AG10803 (cell line): ENCODE measurements around the gene TSSK2.

Experiments used
- DNase-seq: peaks from one replicate; pipeline ENCODE4 v3.0.0; 2010; ENCODE audit warnings: low read depth
- H3K4me3 ChIP-seq: 2 replicates; pipeline ENCODE4 v1.5.1; 2011; ENCODE audit warnings: mild to moderate bottlenecking, low read length, control low read depth
- TF ChIP-seq, protein P1 (sequence below): conservative IDR thresholded peaks from 2 replicates; pipeline ENCODE4 v1.5.1; 2011; ENCODE audit warnings: mild to moderate bottlenecking, low read length, control low read depth, inconsistent platforms

The TSSK2 gene

DNA sequence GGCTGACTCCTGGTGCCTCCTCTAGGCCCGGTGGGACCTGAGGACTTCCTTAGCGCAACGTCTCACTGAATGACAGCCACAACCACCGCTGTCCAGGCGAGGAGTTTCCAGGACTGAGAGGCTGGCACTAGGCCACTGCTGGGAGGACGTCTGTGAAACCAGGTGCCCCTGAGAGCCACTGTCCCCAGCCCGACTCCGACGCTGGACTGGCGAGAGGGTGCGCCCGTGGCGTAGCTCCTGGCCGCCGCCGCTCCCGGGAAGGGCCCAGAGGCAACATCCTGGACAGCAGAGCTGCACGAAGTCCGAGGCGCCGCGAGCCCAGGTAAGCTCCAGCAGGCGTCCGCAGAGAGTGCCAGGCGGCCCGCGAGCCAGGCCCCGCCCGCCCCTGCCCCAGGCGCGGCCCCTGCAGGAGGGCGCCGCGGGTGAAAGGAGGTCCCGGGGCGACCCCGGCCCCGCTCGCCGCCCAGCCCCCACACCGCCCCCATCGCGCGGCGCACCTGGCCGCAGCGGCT, 9.4 kb upstream of the TSSK2 start:
- H3K4me3 ChIP-seq, result peak overlapping the region; percentile 87
- TF ChIP-seq, protein P1, sequence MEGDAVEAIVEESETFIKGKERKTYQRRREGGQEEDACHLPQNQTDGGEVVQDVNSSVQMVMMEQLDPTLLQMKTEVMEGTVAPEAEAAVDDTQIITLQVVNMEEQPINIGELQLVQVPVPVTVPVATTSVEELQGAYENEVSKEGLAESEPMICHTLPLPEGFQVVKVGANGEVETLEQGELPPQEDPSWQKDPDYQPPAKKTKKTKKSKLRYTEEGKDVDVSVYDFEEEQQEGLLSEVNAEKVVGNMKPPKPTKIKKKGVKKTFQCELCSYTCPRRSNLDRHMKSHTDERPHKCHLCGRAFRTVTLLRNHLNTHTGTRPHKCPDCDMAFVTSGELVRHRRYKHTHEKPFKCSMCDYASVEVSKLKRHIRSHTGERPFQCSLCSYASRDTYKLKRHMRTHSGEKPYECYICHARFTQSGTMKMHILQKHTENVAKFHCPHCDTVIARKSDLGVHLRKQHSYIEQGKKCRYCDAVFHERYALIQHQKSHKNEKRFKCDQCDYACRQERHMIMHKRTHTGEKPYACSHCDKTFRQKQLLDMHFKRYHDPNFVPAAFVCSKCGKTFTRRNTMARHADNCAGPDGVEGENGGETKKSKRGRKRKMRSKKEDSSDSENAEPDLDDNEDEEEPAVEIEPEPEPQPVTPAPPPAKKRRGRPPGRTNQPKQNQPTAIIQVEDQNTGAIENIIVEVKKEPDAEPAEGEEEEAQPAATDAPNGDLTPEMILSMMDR, result no peak
- DNase-seq, result peak; percentile 20

DNA sequence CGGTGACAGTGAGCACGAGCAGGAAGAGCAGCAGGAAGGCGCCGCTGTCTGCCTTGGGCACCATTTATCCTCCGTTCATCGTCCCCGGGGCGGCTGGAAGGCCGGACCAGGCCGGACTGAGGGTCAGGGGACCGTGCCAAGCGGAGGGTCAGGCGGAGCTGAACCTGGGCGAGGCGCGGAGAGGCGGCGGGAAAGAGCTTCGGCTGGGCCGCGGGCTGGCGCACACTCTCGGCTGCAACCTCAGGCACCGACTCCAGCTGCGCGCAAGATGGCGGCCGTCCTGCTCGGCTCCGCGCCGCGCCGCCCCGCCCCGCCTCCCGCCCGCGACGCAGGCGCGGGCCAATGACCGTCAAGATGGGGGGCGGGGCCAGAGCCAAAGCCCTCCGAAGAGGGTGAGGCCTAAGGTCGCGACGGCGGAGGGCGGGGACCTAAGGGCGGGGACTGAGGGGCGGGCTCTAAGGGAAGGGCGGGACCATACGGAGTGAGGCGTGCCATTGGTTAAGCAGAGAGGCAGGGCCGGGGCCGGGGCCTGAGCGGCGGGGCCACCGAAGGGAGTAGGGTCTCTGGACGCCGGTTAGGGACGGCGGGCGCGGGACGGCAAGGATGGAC, 8.9 kb upstream of the TSSK2 start, which contains the start of gene DGCR2:
Gene DGCR2, minus strand, starts transcription at position 270 of the 609 bp plus-strand sequence. Its CDS starts 206 bp downstream, at position 64.
- H3K4me3 ChIP-seq, result peak within 1 kb of the TSS; percentile 87
- TF ChIP-seq, protein P1, result no peak
- DNase-seq, result peak; percentile 94

DNA sequence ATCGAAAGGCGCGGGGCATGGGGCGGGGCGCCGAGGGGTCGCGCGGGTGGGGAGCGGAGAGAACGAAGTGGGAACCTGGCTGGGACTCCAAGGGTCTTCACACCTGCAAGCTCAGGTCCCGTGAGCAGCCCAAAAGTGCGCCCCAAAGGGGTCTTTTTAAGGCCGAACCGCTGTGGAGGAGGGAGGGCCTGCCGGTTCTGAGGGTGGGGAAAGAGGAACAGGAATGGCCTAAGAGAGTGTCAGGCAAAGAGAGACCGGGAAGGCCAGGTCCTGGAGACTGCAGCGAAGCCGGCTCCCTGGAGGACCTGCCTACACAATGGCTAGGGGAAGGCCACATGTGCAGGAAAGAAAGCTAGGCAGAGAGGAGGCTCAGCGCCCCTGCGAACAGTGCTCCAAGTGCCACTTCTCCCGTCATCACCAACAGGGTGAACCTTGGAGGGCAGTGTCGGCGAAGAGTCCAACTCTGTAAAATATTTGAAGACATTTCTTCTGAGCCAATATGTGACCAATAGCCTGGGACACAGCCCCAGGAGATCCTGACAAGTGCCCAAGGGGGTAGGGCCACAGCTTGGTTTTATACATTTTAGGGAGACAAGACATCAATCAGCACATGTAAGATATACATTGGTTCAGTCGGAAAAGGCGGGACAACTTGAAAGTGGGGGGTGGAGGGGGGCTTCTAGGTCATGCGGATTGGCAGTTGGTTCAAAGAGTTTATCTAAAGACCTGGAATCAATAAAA, 8.2 kb upstream of the TSSK2 start:
- TF ChIP-seq, protein P1, result no peak
- peak overlapping the region; percentile 58 for H3K4me3 ChIP-seq
- DNase-seq, result no peak

DNA sequence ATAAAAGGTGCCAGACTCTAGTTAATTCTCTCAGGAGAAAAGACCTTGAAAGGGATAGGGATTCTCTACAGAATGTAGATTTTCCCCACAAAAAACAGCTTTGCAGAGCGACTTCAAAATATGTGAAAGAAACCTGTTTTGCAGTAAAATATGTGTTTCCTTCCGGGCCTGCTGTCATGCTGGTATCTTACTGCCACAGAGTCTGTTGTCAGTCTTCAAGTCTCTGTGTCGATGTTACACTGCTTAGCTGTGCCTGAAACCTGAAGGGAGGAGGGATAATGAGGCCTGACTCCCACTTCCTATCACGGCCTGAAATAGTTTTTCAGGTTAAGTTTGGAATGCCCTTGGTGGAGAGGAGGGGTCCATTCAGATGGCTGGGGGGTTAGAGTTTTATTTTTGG, 7.2 kb upstream of the TSSK2 start:
- DNase-seq, result no peak
- no peak overlapping the region for H3K4me3 ChIP-seq
- TF ChIP-seq, protein P1, result no peak

DNA sequence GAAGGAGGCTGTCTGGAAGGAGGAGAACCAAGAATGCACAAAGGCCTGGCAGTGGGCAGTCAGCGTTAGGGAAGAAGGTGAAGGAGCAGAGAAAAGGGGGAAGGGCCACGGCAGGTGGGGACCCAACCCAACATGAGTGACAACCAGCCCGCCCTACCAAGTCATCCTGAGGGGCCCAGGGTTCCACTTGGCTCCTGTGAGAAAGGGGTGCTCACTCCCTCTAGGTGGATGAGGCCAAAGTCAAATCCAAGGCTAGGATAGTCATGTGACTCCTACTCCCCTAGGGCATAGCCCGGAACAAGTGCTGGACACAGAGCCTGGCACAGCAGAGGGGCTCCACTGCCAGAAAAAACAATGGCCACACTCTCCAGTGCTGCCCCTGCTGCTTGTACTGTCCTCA, 6.7 kb upstream of the TSSK2 start:
- H3K4me3 ChIP-seq, result no peak overlapping the region
- TF ChIP-seq, protein P1, result no peak
- DNase-seq, result no peak

DNA sequence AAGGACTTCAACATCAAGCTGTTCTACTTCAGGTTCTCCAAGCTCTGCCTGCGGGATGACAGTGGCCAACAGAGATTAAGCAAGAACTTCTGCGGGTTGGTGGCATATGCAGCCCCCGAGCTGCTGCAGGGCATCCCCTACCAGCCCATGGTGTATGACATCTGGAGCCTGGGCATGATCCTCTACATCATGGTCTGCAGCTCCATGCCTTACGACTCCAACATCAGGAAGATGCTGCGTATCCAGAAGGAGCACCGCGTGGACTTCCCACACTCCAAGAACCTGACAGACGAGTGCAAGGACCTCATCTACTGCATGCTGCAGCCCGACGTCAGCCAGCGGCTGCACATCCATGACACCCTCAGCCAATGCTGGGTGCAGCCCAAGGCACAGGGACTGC, 6.1 kb upstream of the TSSK2 start:
- DNase-seq, result no peak
- H3K4me3 ChIP-seq, result no peak overlapping the region

More for the DNA sequence above, 6.1 kb upstream of the TSSK2 start:
- TF ChIP-seq, protein P1, result no peak
